RWPE1 (cell line): ENCODE data around the gene TMEM117.

ENCODE experiments used
- CTCF ChIA-PET: fragments of 350-600 bp; sonication (Branson Sonifier 250); formaldehyde crosslinking; extraction: SDS; loops from one replicate; lab custom pipeline; 2021; lab: Yijun Ruan, JAX
- POLR2A ChIA-PET: fragments of 400-600 bp; formaldehyde crosslinking; extraction: SDS; loops from one replicate; lab custom pipeline; 2020; ENCODE audit warnings: antibody characterized with exemption; ENCODE audit not compliant: low non-redundant PET; lab: Yijun Ruan, JAX
- DNase-seq: peaks from one replicate; pipeline ENCODE4 v3.0.0; 2012; ENCODE audit warnings: low spot score
- H3K27ac ChIP-seq: fragments of 450-650 bp; 2 replicates; pipeline ENCODE4 v1.5.1; 2017
- CTCF ChIP-seq: fragments of 450-650 bp; conservative IDR thresholded peaks from 2 replicates; pipeline ENCODE4 v1.5.1; 2017; ENCODE audit warnings: low read depth, mild to moderate bottlenecking

The TMEM117 gene

GRCh38 chr12:43980627-43981191 lies 144.8 kb downstream of the TMEM117 start:
- H3K27ac ChIP-seq, result no peak overlapping the region
- no peak for TF ChIP-seq CTCF
- CTCF ChIA-PET, result no interaction called here
- DNase-seq, result no peak
- POLR2A ChIA-PET, result no interaction called here

GRCh38 chr12:43981726-43982125 lies 145.8 kb downstream of the TMEM117 start:
- CTCF ChIA-PET, result interaction anchor here (0.6 kb wide), 1 partner anchor 1453 kb away, joined by 3 read pairs; no protein-coding TSS in a partner anchor
- no peak for DNase-seq
- no peak for TF ChIP-seq CTCF
- H3K27ac ChIP-seq, result no peak overlapping the region
- POLR2A ChIA-PET, result no interaction called here

GRCh38 chr12:43982544-43982943 lies 146.7 kb downstream of the TMEM117 start:
- DNase-seq, result no peak
- no peak for TF ChIP-seq CTCF
- CTCF ChIA-PET, result interaction anchor here (0.6 kb wide), 1 partner anchor 1453 kb away, joined by 3 read pairs; no protein-coding TSS in a partner anchor
- H3K27ac ChIP-seq, result no peak overlapping the region
- POLR2A ChIA-PET, result no interaction called here

- CTCF ChIA-PET, result interaction anchor here (0.6 kb wide), 1 partner anchor 924 kb away, joined by 4 read pairs; no protein-coding TSS in a partner anchor
- POLR2A ChIA-PET, result no interaction called here
- no peak overlapping the region for H3K27ac ChIP-seq
- peak; percentile 12 for DNase-seq
- TF ChIP-seq CTCF, result no peak
These were observed 153.1 kb downstream of the TMEM117 start for GRCh38 chr12:43988838-43989560.

- H3K27ac ChIP-seq, result no peak overlapping the region
- POLR2A ChIA-PET, result no interaction called here
- TF ChIP-seq CTCF, result no peak
- no peak for DNase-seq
- CTCF ChIA-PET, result interaction anchor here (0.6 kb wide), 1 partner anchor 1321 kb away, joined by 5 read pairs; no protein-coding TSS in a partner anchor
These were observed 157.0 kb downstream of the TMEM117 start for GRCh38 chr12:43992856-43993255.

GRCh38 chr12:44000309-44000952 lies 164.6 kb downstream of the TMEM117 start:
- CTCF ChIA-PET, result interaction anchor here (0.6 to 1.2 kb wide), 6 partner anchors 15 to 1857 kb away, joined by 3 to 6 read pairs (median 3); no protein-coding TSS in a partner anchor
- TF ChIP-seq CTCF, result peak; percentile 42
- DNase-seq, result peak; percentile 43
- POLR2A ChIA-PET, result no interaction called here
- no peak overlapping the region for H3K27ac ChIP-seq
